Esophagus squamous epithelium (tissue), 5 donors: ENCODE measurements around the gene BGN. TPM values are rescaled to one million over a fixed set of nuclear protein-coding genes. Genes with fewer than 3 reads are reported as not detected.

Experiments
- DNase-seq: peaks from one replicate; lab custom pipeline; 2025; lab: John Stamatoyannopoulos, UW
- H3K27ac ChIP-seq, 4 donors: fragments of 200-600 bp; sonication (generic); one replicate each; pipeline ENCODE4 v1.5.1; 2016 to 2019; ENCODE audit warnings: mild to moderate bottlenecking in 1 of 4
- H3K27me3 ChIP-seq, 4 donors: fragments of 200-600 bp; sonication (generic); 1 replicate in 3 of 4; 2 replicates in 1 of 4; pipeline versions ENCODE4 v1.5.1 to v1.6.0; 2017 to 2021; ENCODE audit warnings: antibody characterized with exemption in 1 of 4
- H3K36me3 ChIP-seq, 3 donors: fragments of 200-600 bp; sonication (generic); one replicate each; pipeline ENCODE4 v1.5.1; 2016 to 2019
- H3K4me1 ChIP-seq, 3 donors: fragments of 200-600 bp; sonication (generic); one replicate each; pipeline ENCODE4 v1.5.1; 2017 to 2019
- H3K4me3 ChIP-seq, 4 donors: fragments of 200-600 bp; sonication (generic); 1 replicate in 3 of 4; 2 replicates in 1 of 4; pipeline ENCODE4 v1.5.1; 2016 to 2019; ENCODE audit warnings: mild to moderate bottlenecking in 2 of 4, moderate library complexity in 1 of 4
- H3K9me3 ChIP-seq, 3 donors: fragments of 200-600 bp; sonication (generic); one replicate each; pipeline ENCODE4 v1.5.1; 2016 to 2019
- CTCF ChIP-seq, 6 experiments: fragments of 450-650 bp in 4 of 6; fragments of 200-600 bp in 2 of 6; sonication (generic) in 2 of 6; IDR thresholded peaks; one replicate each; pipeline ENCODE4 v1.5.1; 2016 to 2019; ENCODE audit warnings: antibody characterized with exemption in 6 of 6, mild to moderate bottlenecking in 4 of 6, moderate library complexity in 4 of 6
- POLR2A ChIP-seq, 4 donors: fragments of 450-650 bp; IDR thresholded peaks; one replicate each; pipeline ENCODE4 v1.6.1; 2017; ENCODE audit warnings: antibody characterized with exemption in 4 of 4, mild to moderate bottlenecking in 4 of 4, moderate library complexity in 3 of 4
- WGBS, 2 donors: methylation state at CpG; one replicate each; pipeline ENCODE4 v1.1.5; 2018; 5-methylcytosine and 5-hydroxymethylcytosine counted together
- intact Hi-C: fragments of 100-400 bp; cut with DNase I; formaldehyde crosslinking; loops from one replicate; pipeline ENCODE4 v1.15.0; 2022
- total RNA-seq, 4 donors: library from RNA; depleted of rRNA; stranded (reverse); fragments of >200 nt; gene quantifications; one replicate each; pipeline ENCODE4 v1.1.0, GENCODE V29; 2016
- donor health status: DM: yes; HTN: yes; CAD: no.

The BGN gene
- total RNA-seq, 4 donors from 2014 or later = 6.7 to 26.7 (median 15.7) TPM

- H3K4me3 ChIP-seq = no peak overlapping the region
- TF ChIP-seq POLR2A (IDR thresholded peaks at IDR 0.05) = no peak
- TF ChIP-seq CTCF (IDR thresholded peaks at IDR 0.05) = no peak
- no peaks in the 10 kb centered on the region for H3K36me3 ChIP-seq
- intact Hi-C loops = no loop called here
- no peak overlapping the region for H3K27ac ChIP-seq
- peaks cover 0 to 36% (median 13%) of the 10 kb centered on the region in 3 donors for H3K4me1 ChIP-seq
- DNase-seq = no peak
- WGBS, 2 donors = no CpG with 5 or more reads among the region's 13 CpGs
- no peaks in the 10 kb centered on the region for H3K27me3 ChIP-seq
- H3K9me3 ChIP-seq = no peaks in the 10 kb centered on the region
Measured at GRCh38 chrX:153481043-153481442, 13.7 kb upstream of the BGN start.

- no peak for TF ChIP-seq POLR2A (IDR thresholded peaks at IDR 0.05)
- TF ChIP-seq CTCF (IDR thresholded peaks at IDR 0.05) = no peak
- no peak overlapping the region for H3K4me3 ChIP-seq
- H3K36me3 ChIP-seq = no peaks in the 10 kb centered on the region
- H3K4me1 ChIP-seq = peaks cover 0 to 35% (median 11%) of the 10 kb centered on the region in 3 donors
- no peak for DNase-seq
- WGBS, 2 donors = no CpG with 5 or more reads among the region's 23 CpGs
- no peak overlapping the region for H3K27ac ChIP-seq
- intact Hi-C loops = no loop called here
- no peaks in the 10 kb centered on the region for H3K9me3 ChIP-seq
- H3K27me3 ChIP-seq = no peaks in the 10 kb centered on the region
Measured at GRCh38 chrX:153482376-153483015, 12.3 kb upstream of the BGN start.

- intact Hi-C loops = no loop called here
- Histone ChIP-seq H3K4me3 (no peak overlapping the region), H3K4me1 (peaks cover 10 to 49% (median 21%) of the 10 kb centered on the region in 3 donors), H3K9me3 (no peaks in the 10 kb centered on the region), H3K27me3 (no peaks in the 10 kb centered on the region), H3K27ac (no peak overlapping the region), H3K36me3 (no peaks in the 10 kb centered on the region)
- TF ChIP-seq POLR2A (IDR thresholded peaks at IDR 0.05) (no peak), CTCF (IDR thresholded peaks at IDR 0.05) (no peak)
- no peak for DNase-seq
- WGBS, 2 donors = 40 to 84% methylated on average over 1 to 3 of the region's 30 CpGs
Measured at GRCh38 chrX:153485396-153486080, 9.2 kb upstream of the BGN start.

GRCh38 chrX:153486171-153486570 is 8.6 kb upstream of the BGN start:
- peaks cover 10 to 43% (median 16%) of the 10 kb centered on the region in 3 donors for H3K4me1 ChIP-seq
- no peaks in the 10 kb centered on the region for H3K9me3 ChIP-seq
- no peaks in the 10 kb centered on the region for H3K36me3 ChIP-seq
- H3K4me3 ChIP-seq = no peak overlapping the region
- H3K27me3 ChIP-seq = no peaks in the 10 kb centered on the region
- no peak overlapping the region for H3K27ac ChIP-seq
- no peak for DNase-seq
- WGBS, 2 donors = 60 to 81% methylated on average over 3 to 4 of the region's 10 CpGs
- intact Hi-C loops = no loop called here
- no peak for TF ChIP-seq POLR2A (IDR thresholded peaks at IDR 0.05)
- no peak for TF ChIP-seq CTCF (IDR thresholded peaks at IDR 0.05)

GRCh38 chrX:153487590-153488071 is 7.1 kb upstream of the BGN start:
- no peaks in the 10 kb centered on the region for H3K27me3 ChIP-seq
- intact Hi-C loops = no loop called here
- DNase-seq = no peak

More at GRCh38 chrX:153487590-153488071, 7.1 kb upstream of the BGN start:
- no peak overlapping the region for H3K4me3 ChIP-seq
- H3K36me3 ChIP-seq = no peaks in the 10 kb centered on the region
- WGBS, 2 donors = 55 to 100% methylated on average over 1 to 2 of the region's 11 CpGs
- peak overlapping the region in 2 of 4 donors; percentile 59 to 65 for H3K27ac ChIP-seq
- H3K4me1 ChIP-seq = peaks cover 10 to 40% (median 19%) of the 10 kb centered on the region in 3 donors
- H3K9me3 ChIP-seq = no peaks in the 10 kb centered on the region
- no peak for TF ChIP-seq CTCF (IDR thresholded peaks at IDR 0.05)
- no peak for TF ChIP-seq POLR2A (IDR thresholded peaks at IDR 0.05)
